RCC 7860 (cell line): Measurements from ENCODE around the gene GYPB.
"Not testable (repeated sequence)": the region's sequence is repeated elsewhere in the genome, so short reads cannot be mapped to it uniquely, and the experiment has no call there.

Source experiments
- DNase-seq: peaks from one replicate; pipeline ENCODE4 v3.0.0-alpha.2; 2015; ENCODE audit warnings: low spot score
- FAIRE-seq: peaks from 2 replicates; lab custom pipeline; 2012; peaks lifted over from hg19 to GRCh38; lab: Jason Lieb, UNC

The GYPB gene

DNA sequence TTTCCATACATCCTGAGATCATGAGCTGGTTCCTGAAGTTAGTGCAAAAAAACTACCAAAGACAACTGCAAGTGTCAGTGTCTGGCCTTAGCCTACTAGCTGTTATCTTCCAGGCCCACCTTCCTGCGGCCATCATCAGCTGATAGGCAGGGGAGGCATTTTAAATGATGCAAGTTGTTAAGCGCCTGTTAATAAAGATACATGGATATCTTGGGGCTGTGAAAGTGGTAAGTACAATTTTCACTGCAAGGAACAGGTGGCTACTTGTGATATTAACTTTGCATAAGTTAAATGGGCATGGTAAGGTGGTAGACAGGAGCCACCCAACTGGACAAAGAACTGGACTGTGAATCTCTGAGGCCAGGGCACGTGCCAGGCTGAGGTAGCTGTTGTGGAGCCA, at the start of gene GYPB:
TSS of gene GYPB (minus strand) at position 104 of the 400 bp plus-strand sequence. CDS start at position 11, 93 bp downstream.
- not testable (repeated sequence) for FAIRE-seq, DNase-seq

DNA sequence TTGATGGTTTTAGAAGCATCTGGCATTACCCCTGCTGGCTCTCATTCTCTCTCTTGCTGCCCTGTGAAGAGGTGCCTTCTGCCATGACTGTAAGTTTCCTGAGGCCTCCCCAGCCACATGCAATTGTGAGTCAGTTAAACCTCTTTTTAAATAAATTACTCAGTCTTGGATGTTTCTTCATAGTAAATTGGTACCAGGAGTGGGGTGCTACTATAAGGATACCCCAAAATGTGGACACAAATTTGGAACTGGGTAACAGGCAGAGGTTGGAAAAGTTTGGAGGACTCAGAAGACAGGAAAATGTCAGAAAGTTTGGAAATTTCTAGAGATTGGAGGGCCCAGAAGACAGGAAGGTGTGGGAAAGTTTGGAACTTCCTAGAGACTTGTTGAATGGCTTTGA, 42.4 kb upstream of the GYPB start:
- DNase-seq, FAIRE-seq: not testable (repeated sequence)

DNA sequence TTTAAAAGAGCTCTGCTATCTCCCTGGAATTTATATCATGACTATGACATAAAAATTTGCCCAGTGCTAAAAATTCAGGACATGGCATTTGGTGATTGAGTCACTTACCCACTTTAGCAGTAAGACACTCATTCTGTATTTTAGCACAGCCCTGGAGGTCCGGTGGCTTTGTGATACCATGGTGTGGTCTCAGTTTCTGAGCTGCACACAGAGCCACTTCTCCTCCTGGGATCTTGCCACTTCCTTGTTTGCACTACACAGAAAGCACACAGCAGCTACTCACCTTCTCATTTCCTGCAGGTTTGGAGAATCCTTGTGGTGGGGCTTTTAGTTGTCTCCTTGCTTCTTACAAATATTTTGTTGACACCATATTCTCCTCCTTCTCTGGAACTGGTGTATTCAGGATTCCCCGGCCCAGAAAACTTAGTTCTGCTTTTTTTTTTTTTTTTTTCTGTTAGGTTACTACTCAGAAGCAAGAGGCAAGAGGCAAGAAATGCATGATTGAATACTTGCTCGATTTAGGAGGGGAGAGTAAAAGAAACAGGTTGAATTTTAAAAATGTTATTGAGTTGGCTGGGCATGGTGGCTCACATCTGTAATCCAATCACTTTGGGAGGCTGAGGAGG, 41.2 kb upstream of the GYPB start:
- FAIRE-seq, DNase-seq: not testable (repeated sequence)

DNA sequence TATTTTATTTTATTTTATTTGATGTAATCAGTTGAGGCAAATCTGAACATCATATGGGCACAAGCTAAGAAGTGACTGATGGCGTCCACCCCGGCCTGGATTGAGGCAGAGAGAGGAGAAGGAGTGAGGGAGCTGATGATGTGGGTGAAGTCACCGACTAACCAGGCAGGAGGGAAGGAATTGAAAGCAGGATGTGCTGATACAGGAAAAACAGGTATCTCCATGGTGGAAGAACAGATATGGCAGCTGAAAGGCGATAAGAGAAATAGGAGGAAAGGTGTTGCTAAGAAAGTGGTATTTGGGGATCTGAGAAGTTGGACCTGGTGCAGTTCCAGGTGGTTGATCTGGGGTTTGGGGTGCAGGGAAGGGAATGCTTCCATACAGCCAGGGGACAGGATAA, 37.6 kb upstream of the GYPB start:
- DNase-seq (no peak), FAIRE-seq (no peak)

DNA sequence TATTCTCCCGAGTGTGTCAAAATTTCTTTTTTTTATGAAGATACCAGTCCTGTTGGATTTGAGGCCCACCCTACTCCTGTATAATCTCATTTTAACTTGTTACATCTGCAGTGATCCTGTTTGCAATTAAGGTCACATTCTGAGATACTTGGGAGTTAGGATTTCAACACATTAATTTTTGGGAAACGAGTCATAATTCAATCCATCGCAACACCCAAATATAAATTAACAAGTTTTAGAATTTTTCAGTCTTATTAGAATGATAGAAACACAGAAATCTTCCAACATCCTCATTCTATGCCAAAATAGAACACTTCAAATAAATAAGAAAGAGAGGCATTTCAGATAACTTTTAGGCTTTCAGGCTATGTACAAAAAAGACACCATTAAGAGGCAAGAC, 36.2 kb upstream of the GYPB start:
- FAIRE-seq, DNase-seq: not testable (repeated sequence)

DNA sequence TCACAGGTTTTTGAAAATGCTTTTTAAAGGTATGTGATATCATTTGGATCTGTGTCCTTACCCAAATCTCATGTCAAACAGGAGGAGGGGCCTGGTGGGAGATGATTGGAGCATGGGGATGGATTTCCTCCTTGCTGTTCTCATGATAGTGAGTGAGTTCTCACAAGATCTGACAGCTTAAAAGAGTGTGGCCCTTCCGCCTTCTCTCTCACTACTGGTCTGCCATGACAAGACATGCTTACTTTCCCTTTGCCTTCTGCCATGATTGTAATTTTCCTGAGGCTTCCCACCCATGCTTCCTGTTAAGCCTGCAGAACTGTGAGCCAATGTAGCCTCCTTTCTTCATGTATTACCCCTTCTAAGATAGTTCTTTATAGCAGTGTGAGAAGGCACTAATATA, 32.3 kb upstream of the GYPB start:
- DNase-seq, FAIRE-seq: not testable (repeated sequence)

DNA sequence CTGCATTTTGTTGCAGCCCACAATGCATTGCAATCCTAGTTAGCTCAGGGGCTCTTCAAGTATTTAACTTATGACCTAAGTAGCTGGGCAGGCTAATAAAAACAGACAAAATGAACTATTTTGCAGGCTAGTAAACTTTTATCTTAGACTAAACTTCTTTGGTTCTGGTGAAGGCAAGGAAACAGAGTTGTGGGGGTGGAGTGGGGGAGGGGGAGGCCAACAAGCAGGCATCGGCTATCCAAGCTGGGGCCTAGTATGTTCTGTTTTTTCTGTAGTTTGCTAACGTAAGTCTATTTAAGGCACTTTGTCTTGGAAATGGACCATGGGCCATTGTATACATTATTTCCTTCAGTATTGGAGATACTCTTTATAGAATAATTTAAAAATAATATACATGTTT, 31.5 kb upstream of the GYPB start:
- FAIRE-seq, DNase-seq: not testable (repeated sequence)

DNA sequence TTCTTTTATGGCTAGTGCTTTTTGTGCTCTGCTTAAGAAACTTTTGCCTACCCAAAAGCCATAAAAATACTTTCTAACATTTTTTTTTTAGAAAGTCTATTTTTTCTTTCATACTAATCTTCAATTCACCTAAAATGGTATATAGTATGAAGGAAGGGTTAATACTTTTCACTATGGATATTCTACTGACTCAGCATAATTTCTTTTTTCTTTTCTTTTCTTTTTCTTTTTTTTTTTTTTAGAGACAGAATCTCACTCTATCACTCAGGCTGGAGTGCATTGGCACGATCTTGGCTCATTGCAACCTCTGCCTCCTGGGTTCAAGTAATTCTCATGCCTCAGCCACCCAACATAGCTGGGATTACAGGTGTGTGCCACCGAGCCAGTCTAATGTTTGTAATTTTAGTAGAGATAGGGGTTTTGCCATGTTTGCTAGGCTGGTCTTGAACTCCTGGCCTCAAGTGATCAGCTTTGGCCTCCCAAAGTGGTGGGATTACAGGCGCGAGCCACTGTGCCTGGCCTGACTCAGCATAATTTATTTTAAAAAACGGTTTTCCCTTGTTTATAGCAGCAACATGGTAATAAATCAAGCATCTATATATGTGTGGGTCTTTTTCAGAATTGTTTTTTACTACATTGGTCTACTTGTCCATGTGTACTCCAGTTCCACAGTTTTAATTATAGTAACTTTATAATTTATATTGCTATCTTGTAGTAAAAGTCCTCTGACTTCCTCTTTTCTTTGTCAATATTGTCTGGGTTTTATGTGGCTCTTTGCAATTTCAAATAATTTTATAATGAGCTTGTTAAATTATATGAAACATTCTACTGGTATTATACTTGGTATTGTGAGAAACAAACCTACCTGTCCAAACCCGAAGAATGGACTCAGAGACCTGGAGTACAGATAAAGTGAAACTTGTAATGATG, 30.6 kb upstream of the GYPB start:
- FAIRE-seq, DNase-seq: not testable (repeated sequence)

DNA sequence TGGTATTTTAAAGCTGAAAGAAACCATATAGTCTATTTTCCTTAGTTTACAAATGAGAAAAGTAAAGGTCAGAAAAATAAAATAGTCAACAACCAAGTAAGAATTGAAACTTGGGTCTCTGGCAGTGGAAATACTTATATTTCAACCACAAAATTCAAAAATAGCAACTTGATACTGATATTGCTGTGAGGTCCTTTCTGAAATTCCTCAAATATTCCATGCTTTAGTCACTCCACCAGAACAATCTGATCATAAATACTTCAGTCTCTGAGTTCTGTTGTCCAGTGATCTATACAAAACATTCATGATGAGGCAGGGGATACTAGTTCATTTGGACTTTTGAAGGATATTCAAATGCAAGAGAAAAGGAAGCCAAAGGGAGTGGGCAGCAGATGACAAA, 25.8 kb upstream of the GYPB start:
- DNase-seq, FAIRE-seq: not testable (repeated sequence)

DNA sequence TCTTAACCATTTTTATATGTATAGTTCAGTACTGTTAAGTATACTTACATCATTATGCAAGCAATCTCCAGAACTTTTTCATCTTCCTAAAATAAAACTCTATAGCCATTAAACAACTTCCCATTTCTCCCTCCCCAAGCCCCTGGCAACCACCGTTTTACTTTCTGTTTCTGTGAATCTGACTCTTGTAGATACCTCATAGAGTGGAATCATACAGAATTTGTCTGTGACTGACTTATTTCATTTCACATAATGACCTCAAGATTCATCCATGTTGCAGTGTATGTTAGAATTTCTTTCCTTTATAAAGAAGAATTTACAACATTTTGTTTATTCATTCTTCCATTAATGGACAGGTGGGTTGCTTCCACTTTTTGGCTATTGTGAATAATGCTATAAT, 13.4 kb upstream of the GYPB start:
- not testable (repeated sequence) for DNase-seq, FAIRE-seq

DNA sequence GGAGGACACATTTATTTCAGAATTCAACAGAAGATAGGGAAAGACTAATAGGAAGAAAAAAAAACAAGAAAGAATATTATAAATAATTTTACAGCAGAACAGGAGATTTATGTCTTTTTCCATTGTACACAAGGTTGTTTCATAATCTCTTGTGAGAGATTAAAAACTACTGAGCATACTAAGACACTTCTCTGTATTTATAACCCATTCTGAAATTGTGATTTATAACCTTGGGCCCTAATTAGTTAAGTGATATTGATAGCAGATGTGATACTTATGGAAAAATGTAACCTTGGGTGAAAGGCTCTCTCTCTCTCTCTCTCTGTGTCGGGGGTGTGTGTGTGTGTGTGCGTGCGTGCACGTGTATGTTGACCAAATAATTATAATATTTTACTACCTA, 12.7 kb upstream of the GYPB start:
- DNase-seq, FAIRE-seq: not testable (repeated sequence)

DNA sequence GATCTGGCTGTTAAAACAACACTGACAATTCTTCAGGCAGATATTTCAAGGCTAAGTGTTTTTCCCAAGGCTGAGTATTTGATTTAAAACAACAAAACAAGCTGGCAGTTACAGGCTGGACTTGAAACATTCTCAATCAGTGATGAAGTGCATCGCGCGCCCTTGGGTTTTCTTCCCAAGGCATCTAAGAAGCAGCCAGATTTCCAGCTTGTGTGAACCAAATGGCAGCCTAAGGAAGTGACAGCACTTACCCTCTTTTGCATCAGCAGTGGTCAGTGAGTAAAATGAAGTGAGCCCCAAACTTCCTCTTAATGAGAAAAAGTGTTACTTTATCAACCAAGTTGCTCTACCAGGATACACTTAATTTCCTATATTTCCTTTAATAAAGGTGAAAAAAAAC, 12.2 kb upstream of the GYPB start:
- not testable (repeated sequence) for DNase-seq

DNA sequence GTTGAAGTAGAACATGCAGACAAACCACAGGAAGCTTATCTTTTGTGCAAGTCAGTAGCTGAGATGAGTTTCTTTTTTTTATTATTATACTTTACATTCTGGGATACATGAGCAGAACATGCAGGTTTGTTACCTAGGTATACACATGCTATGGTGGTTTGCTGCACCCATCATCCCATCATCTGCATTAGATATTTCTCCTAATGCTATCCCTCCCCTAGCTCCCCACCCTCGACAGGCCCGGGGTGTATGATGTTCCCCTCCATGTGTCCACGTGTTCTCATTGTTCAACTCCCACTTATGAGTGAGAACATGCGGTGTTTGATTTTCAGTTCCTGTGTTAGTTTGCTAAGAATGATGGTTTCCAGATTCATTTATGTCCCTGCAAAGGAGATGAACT, 11.5 kb upstream of the GYPB start:
- not testable (repeated sequence) for FAIRE-seq, DNase-seq

More for the DNA sequence above, 12.2 kb upstream of the GYPB start:
- not testable (repeated sequence) for FAIRE-seq

DNA sequence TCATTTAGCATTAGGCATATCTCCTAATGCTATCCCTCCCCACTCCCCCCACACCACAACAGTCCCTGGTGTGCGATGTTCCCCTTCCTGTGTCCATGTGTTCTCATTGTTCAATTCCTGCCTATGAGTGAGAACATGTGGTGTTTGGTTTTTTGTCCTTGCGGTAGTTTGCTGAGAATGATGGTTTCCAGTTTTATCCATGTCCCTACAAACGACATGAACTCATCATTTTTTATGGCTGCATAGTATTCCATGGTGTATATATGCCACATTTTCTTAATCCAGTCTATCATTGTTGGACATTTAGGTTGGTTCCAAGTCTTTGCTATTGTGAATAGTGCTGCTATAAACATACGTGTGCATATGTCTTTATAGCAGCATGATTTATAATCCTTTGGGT, 7.5 kb upstream of the GYPB start:
- not testable (repeated sequence) for FAIRE-seq

DNA sequence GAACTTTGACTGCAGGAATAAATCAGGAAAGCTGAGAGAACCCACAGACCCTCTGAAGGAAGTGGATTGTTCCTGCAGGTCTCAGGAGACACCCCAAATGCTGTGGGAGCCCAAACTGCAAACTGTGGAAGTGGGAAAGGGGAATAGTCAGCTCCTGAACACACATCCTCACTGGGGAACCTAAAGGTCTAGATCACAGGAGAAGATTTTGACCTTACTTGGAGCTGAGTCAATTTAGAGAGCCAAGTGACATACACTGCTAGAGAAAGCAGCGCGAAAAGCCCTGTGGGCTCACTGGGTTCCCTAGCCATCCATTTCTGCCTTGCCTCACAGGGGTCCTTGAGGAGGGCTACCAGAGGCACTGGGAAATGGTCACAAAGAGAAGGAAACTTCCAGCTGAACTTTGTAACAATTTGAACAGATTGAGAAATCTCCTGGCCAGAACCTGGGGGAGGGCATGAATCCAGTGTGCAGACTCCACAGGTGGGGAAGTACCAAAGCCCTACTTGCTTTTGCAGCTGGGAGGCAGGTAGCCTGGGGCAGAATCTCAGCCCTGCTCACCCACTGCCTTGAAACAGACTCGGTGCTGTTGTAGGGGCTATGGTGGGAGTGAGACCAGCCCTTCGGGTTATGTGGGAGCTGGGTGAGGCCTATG, 5.3 kb upstream of the GYPB start:
- DNase-seq, FAIRE-seq: not testable (repeated sequence)

More for the DNA sequence above, 7.5 kb upstream of the GYPB start:
- DNase-seq: not testable (repeated sequence)

DNA sequence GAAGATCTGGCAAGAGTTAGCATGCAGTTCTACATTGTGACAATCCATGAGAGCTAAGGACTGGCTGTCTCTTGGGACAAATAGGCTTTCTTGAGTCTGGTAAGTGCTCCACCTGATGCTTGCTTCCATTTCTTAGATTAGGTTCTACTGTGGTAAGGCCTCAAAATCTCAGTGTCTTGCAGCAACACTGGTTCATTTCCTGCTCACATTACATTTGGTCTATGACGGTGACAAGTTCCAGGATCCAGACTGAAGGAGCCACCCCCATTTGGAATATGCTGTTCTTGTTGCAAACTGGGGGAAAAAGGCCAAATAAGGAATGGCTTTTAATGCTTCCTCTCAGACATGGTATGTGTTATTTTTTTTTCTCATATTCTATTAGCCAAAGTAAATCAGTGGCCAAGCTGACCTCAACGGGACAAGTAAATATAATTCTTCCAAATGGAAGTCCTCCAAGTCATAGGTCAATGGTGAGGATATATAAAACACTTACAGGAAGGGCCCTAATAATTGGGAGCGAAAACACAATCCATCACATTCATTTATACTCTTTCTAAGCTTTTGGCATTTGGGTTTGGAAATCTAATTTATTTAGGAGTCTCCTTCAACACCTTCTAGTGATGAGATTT, 3.7 kb upstream of the GYPB start:
- FAIRE-seq, DNase-seq: not testable (repeated sequence)

DNA sequence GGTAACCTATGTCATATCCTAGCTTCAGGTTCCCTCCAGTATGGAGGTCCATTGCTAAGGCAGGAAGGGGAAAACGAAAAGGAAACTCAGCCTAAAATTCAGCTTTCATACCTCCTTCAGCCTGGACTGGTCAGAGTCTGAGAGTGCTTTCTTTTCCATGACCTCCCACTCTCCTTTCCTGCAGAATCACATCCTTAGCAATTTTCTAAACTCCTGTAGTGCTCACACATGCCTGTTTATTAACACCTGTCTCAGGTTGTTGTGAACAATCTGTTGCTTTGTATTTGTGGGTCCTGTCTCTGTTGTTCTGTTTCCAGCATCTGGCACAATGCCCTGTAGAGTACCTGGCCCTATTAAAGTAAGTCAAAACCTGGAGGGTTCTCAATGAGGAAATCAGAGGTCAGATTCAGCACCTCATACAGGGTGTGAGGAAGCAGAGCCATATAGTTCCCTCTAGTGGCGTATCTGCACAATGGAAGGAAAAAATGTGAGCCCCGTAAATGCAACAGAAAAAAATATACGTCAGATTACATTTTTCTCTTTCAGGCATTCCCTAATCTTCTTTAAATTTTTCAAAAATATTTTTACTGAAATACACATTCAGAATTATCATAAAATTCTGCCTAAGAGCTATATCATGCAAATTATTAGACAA, 2.3 kb upstream of the GYPB start:
- FAIRE-seq, DNase-seq: not testable (repeated sequence)

DNA sequence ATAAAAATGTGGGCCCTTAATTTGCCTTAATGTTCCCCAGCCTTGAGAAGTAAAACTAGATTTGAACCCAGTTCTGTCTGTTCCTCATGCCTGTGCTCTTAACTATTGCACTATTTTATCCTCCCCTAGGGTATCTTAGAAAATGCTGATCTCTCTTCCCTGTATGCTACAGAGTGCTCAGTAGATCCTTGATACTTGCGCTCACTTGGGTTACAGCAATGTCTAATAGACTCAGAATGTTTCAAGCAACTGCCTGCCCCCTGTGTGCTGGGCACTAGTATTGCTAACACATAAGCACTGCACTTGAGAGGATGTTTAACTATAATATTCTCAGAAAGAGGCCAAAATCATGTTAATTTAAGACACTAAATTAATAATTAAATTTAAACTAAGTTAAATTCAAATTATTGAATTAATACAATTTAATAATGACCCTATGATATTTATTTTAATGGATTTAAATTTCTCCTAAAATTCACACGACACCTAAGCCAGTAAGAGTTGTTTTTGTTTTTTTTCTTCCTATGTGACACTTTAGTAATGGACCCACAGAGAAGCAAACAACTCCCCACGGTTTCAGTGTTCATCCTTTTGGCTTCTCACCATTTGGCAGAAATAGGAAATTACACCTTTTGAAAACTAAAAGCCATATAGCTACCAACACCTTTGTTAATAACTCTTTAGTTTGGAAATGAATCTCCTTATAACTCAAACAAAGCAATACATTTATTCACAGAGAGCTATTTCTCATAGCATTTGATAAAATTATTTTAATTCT, 768 bp downstream of the GYPB start:
- DNase-seq, FAIRE-seq: not testable (repeated sequence)

DNA sequence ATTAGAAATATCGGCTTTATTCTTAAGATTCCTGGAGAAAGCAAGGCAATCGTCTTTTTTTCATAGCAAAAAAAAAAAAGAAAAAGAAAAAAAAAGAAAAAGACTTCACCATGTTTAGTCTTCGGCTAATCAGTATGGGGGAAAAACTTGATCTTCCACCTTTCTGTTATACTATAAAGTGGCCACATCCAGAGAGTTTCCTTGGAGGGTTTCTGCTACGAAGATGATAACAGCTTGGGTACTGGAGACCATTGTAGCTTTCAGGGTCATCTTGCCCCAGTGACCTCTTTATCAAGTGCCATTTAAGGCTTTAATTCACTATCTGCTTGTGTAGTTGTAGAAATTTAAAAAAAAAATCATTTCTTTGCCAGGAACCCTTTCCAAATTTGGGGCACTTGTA, 1.9 kb downstream of the GYPB start:
- DNase-seq, FAIRE-seq: not testable (repeated sequence)
